Adrenal gland (tissue), 5 donors: ENCODE results near the gene PIK3C2G.
"Not testable (repeated sequence)": the region's sequence is repeated elsewhere in the genome, so short reads cannot be mapped to it uniquely, and the experiment has no call there.

Source experiments
- POLR2A ChIP-seq, 2 donors: fragments of 450-650 bp; IDR thresholded peaks; one replicate each; pipeline ENCODE4 v1.6.1; 2017; ENCODE audit warnings: antibody characterized with exemption in 2 of 2, mild to moderate bottlenecking in 2 of 2, moderate library complexity in 1 of 2
- TF ChIP-seq, protein P1 (sequence below), 6 experiments: fragments of 450-650 bp in 4 of 6; fragments of 200-600 bp in 2 of 6; sonication (generic) in 1 of 6; IDR thresholded peaks; 1 replicate in 5 of 6; 2 replicates in 1 of 6; pipeline versions ENCODE4 v1.5.1 to v1.8.0; 2016 to 2021; ENCODE audit warnings: antibody characterized with exemption in 6 of 6, mild to moderate bottlenecking in 2 of 6, moderate library complexity in 1 of 6
- donor health status: DM: no; HTN: no; CAD: no.

- TF ChIP-seq, protein P1, sequence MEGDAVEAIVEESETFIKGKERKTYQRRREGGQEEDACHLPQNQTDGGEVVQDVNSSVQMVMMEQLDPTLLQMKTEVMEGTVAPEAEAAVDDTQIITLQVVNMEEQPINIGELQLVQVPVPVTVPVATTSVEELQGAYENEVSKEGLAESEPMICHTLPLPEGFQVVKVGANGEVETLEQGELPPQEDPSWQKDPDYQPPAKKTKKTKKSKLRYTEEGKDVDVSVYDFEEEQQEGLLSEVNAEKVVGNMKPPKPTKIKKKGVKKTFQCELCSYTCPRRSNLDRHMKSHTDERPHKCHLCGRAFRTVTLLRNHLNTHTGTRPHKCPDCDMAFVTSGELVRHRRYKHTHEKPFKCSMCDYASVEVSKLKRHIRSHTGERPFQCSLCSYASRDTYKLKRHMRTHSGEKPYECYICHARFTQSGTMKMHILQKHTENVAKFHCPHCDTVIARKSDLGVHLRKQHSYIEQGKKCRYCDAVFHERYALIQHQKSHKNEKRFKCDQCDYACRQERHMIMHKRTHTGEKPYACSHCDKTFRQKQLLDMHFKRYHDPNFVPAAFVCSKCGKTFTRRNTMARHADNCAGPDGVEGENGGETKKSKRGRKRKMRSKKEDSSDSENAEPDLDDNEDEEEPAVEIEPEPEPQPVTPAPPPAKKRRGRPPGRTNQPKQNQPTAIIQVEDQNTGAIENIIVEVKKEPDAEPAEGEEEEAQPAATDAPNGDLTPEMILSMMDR (IDR thresholded peaks at IDR 0.05) = not testable (repeated sequence)
- TF ChIP-seq POLR2A (IDR thresholded peaks at IDR 0.05) = not testable (repeated sequence)
These were observed 281.2 kb downstream of the PIK3C2G start for GRCh38 chr12:18542497-18542896.
